Hepatocyte (in vitro differentiated cells): ENCODE results near the gene STAT5B. TPM values are rescaled to one million over a fixed set of nuclear protein-coding genes. Genes with fewer than 3 reads are reported as not detected.

Source experiments
- DNase-seq: peaks from one replicate; pipeline ENCODE4 v3.0.0-alpha.2; 2016; ENCODE audit warnings: low spot score
- H2AFZ ChIP-seq: fragments of 200-600 bp; sonication (generic); 2 replicates; pipeline ENCODE4 v1.6.0; 2016; ENCODE audit warnings: antibody characterized with exemption, mild to moderate bottlenecking
- H3K27ac ChIP-seq: fragments of 200-600 bp; sonication (generic); 2 replicates; pipeline ENCODE4 v1.5.1; 2016; ENCODE audit warnings: mild to moderate bottlenecking
- H3K27me3 ChIP-seq: fragments of 200-600 bp; sonication (generic); 2 replicates; pipeline ENCODE4 v1.6.1; 2016
- H3K36me3 ChIP-seq: fragments of 200-600 bp; sonication (generic); replicated peaks from 2 replicates; pipeline ENCODE4 v1.5.1; 2016; ENCODE audit warnings: low read depth; ENCODE audit not compliant: insufficient read depth
- H3K4me1 ChIP-seq: fragments of 200-600 bp; sonication (generic); 2 replicates; pipeline ENCODE4 v1.5.1; 2016; ENCODE audit warnings: mild to moderate bottlenecking, moderate library complexity; ENCODE audit not compliant: insufficient read depth
- H3K4me2 ChIP-seq: fragments of 200-600 bp; sonication (generic); 2 replicates; pipeline ENCODE4 v1.6.0; 2016
- H3K4me3 ChIP-seq: fragments of 200-600 bp; sonication (generic); 2 replicates; pipeline ENCODE4 v1.5.1; 2016; ENCODE audit warnings: mild to moderate bottlenecking
- H3K79me2 ChIP-seq: fragments of 200-600 bp; sonication (generic); 2 replicates; pipeline ENCODE4 v1.6.0; 2017; ENCODE audit warnings: mild to moderate bottlenecking
- H3K9me2 ChIP-seq: fragments of 200-600 bp; sonication (generic); replicated peaks from 2 replicates; pipeline ENCODE4 v1.6.0; 2017; ENCODE audit warnings: mild to moderate bottlenecking; ENCODE audit not compliant: insufficient read depth
- H3K9me3 ChIP-seq: fragments of 200-600 bp; sonication (generic); 2 replicates; pipeline ENCODE4 v1.5.1; 2016; ENCODE audit warnings: low read depth, mild to moderate bottlenecking
- H4K20me1 ChIP-seq: fragments of 200-600 bp; sonication (generic); 2 replicates; pipeline ENCODE4 v1.6.0; 2016; ENCODE audit warnings: mild to moderate bottlenecking; ENCODE audit not compliant: insufficient read depth, poor library complexity, severe bottlenecking
- CTCF ChIP-seq: fragments of 200-600 bp; sonication (generic); IDR thresholded peaks from 2 replicates; pipeline ENCODE4 v1.5.1; 2016; ENCODE audit warnings: antibody characterized with exemption, mild to moderate bottlenecking; ENCODE audit not compliant: poor library complexity
- EZH2 ChIP-seq: fragments of 200-600 bp; sonication (generic); IDR thresholded peaks from 2 replicates; pipeline ENCODE4 v1.6.1; 2016; ENCODE audit warnings: antibody characterized with exemption, mild to moderate bottlenecking, borderline replicate concordance
- EZH2phosphoT487 ChIP-seq: fragments of 200-600 bp; sonication (generic); IDR thresholded peaks from one replicate; pipeline ENCODE4 v1.6.1; 2018; ENCODE audit warnings: antibody characterized with exemption, mild to moderate bottlenecking, low read depth, moderate library complexity; ENCODE audit not compliant: unreplicated experiment, severe bottlenecking
- WGBS: methylation state at CpG from one replicate; pipeline ENCODE4 v1.1.6; 2016; ENCODE audit warnings: low lambda C conversion rate; ENCODE audit errors: missing lambda C conversion rate; 5-methylcytosine and 5-hydroxymethylcytosine counted together
- polyA plus RNA-seq: library from polyadenylated mRNA; unstranded; fragments of >200 nt; fragmentation: Nextera tagmentation; extraction: Ambion mirVana; gene quantifications from 2 replicates; pipeline ENCODE4 v1.2.1, GENCODE V29; 2016
- total RNA-seq: library from RNA; depleted of rRNA; stranded (reverse); fragments of >200 nt; gene quantifications from 2 replicates; pipeline ENCODE4 v1.2.3, GENCODE V29; 2014

STAT5B gene
- total and polyA plus RNA-seq, 2 experiments from 2014 or later: 25.7 to 26.0 TPM

- WGBS: 97% methylated on average over 6 of the region's 6 CpGs
- Histone ChIP-seq H3K4me2 (no peak overlapping the region), H2AFZ (no peak overlapping the region), H3K9me3 (no peaks in the 10 kb centered on the region), H4K20me1 (no peaks in the 10 kb centered on the region), H3K36me3 (no peaks in the 10 kb centered on the region), H3K9me2 (no peaks in the 10 kb centered on the region), H3K4me3 (no peak overlapping the region), H3K27me3 (no peaks in the 10 kb centered on the region), H3K4me1 (no peaks in the 10 kb centered on the region), H3K79me2 (no peaks in the 10 kb centered on the region), H3K27ac (no peak overlapping the region)
- DNase-seq: no peak
- TF ChIP-seq CTCF (no peak), EZH2 (no peak), EZH2phosphoT487 (no peak)
Observed at GRCh38 chr17:42202159-42202558, 74.0 kb downstream of the STAT5B start.

- Histone ChIP-seq H3K4me2 (peak overlapping the region; percentile 61), H3K9me2 (no peaks in the 10 kb centered on the region), H3K4me1 (no peaks in the 10 kb centered on the region), H3K27ac (peak overlapping the region; percentile 87), H4K20me1 (no peaks in the 10 kb centered on the region), H3K9me3 (no peaks in the 10 kb centered on the region), H3K36me3 (no peaks in the 10 kb centered on the region), H3K27me3 (no peaks in the 10 kb centered on the region), H3K4me3 (no peak overlapping the region), H2AFZ (no peak overlapping the region), H3K79me2 (no peaks in the 10 kb centered on the region)
- TF ChIP-seq CTCF (no peak), EZH2 (no peak), EZH2phosphoT487 (no peak)
- DNase-seq: no peak
- 95% methylated on average over 10 of the region's 10 CpGs for WGBS
Observed at GRCh38 chr17:42201458-42201772, 74.8 kb downstream of the STAT5B start.

GRCh38 chr17:42200706-42201457 is 75.3 kb downstream of the STAT5B start:
- 67% methylated on average over 14 of the region's 14 CpGs for WGBS
- H3K4me3 ChIP-seq: no peak overlapping the region
- H3K27ac ChIP-seq: peak overlapping the region; percentile 87
- no peaks in the 10 kb centered on the region for H3K9me3 ChIP-seq
- H3K9me2 ChIP-seq: no peaks in the 10 kb centered on the region
- peak; percentile 60 for DNase-seq
- H3K36me3 ChIP-seq: no peaks in the 10 kb centered on the region
- no peak overlapping the region for H2AFZ ChIP-seq
- H4K20me1 ChIP-seq: no peaks in the 10 kb centered on the region
- TF ChIP-seq EZH2phosphoT487 (no peak), EZH2 (no peak), CTCF (no peak)
- no peaks in the 10 kb centered on the region for H3K4me1 ChIP-seq
- H3K27me3 ChIP-seq: no peaks in the 10 kb centered on the region
- H3K4me2 ChIP-seq: peak overlapping the region; percentile 61
- no peaks in the 10 kb centered on the region for H3K79me2 ChIP-seq
